Measurements from ENCODE around the gene C14orf180.

Gene C14orf180

GRCh38 chr14:104581521-104581920 lies 2.0 kb downstream of the C14orf180 start:
- DNase-seq: no peak

DNA sequence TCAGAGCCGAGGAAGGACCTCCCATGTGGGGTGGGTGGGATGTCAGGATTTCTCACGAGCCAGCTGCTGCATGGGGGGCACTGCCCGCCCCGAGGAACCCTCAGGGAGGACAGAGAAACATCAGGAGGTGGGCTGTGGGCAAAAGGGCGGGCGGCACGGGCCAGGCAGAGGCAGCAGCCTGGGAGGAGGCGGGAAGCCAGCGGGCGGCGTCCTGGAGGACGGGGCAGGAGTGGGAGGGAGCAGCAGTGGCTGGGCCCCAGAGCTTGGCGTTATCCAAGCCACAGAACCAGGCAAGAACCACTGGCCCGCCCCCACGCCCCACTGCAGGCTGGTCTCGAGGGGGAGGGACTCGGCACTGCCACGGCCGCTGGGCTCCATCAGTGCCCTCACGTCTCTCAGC lies 2.4 kb downstream of the C14orf180 start:
- no peak for DNase-seq

- DNase-seq: no peak
Measured at GRCh38 chr14:104582662-104583061, 3.1 kb downstream of the C14orf180 start.

- DNase-seq: no peak
Measured at GRCh38 chr14:104583424-104584306, 4.1 kb downstream of the C14orf180 start.

DNA sequence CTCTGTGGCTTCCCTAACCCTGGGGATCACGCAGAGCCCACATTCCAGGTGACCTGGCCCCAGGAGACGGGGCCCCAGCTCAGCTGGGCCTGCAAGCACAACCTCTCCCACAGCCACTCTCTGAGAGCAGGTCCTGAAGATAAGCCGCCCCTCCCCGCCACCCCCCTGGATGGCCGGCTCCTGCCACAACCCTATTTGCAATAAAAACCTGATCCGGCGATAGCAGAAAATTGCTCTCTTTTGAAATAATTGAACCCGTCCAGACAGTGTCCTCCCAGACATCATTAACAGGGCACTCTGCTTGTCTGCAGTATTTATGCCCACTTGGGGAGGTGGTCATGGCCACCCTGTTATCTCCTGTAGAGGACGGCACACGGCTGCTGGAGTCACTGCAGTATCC lies 5.0 kb downstream of the C14orf180 start:
- no peak for DNase-seq

DNA sequence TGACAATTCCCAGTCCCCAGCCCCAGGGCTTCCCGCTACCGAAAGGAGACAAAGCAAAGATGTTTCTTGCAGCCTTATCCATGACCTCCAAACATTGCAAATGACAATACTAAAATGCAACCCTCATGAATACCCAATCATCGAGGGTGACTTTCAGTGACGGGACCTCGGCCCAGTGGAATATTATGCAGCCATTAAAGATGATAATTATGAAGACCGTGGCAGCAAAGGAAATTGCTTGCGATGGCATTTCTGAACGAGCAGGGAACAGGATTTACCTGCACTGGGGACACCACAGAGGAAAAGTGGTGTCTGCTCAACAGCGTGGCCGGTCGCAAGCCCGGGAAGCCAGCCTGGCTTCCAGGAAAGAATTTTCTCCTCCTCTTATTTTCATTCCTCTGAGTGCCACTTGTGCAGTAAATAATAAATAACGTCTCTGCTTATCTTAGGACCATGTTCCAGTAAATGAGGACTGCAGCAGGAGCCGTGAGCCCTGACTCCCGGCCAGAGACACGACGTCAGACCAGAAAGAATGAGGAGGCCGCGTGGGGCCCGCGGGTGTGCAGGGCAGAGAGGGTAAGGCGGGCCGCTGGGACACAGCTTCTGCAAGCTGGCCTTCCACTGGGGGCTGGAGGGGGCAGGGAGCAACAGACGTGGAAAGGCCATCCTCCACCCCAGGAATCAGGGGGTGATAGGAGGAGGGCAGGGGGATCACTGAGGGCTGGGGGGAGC lies 6.6 kb downstream of the C14orf180 start:
- DNase-seq: no peak

GRCh38 chr14:104586832-104587620 lies 7.5 kb downstream of the C14orf180 start:
- no peak for DNase-seq

- no peak for DNase-seq
Measured at GRCh38 chr14:104587641-104588040, 8.1 kb downstream of the C14orf180 start.

GRCh38 chr14:104588066-104588857 lies 8.7 kb downstream of the C14orf180 start:
- no peak for DNase-seq

DNA sequence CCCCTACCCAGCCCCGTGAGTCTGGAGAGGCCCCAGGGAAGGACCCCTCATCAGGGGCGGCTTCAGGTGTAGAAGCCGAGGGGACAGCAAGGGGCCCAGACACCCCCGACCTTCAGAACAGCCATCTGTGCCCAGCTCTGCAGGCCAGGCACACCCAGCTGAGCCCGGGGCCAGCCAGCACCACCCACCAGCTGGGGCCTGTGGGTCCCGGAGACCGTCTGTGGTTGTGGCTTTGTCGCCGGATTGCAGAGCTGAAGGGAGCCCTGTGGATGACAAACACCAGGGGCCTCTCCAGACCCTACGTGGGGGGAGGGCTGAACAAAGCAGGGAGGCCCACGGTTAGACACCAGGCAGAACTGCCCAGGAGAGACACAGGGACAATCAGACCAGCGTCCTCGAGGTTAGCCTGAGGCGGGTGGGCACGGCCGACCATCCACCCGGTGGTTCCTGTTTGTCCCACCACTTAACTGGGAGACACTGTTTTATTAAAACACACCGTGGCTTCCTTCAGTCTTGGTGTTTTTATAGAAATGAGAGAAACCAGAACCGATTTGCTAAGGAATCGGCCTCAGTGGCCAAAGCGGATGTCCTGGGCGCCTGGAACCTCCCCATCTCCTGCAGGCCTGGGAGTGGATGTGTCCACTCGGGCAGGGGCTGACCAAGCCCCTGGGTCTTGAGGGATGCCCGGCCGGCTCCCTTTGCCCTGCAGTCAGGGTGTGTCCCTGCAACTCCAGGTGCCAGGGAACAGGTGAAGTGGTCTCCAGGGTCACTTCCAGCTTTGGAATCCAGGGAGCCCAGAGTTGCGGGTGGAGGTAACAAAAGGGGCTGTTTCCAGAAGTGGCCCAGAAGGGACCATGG lies 10.0 kb downstream of the C14orf180 start:
- DNase-seq: no peak

GRCh38 chr14:104590240-104590965 lies 10.8 kb downstream of the C14orf180 start:
- no peak for DNase-seq

DNA sequence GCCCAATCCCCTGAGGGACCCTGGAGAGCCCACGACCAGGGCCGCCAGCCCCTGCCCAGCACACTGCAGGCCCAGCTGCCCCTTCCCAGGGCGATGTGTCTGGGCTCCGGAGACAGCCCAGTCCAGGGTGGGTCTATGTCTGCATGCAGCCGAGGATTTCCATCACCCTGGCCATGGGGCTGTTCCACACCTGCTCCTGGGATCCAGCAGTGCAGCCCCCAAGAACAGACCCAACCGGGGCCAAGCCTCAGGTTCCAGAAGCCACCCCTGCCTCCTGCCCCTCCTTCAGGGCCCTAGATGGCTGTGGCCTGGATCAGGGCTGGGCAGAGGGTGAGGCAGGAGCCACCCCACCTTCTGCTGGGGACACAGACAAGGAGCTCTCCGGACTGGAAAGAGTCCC lies 11.5 kb downstream of the C14orf180 start:
- DNase-seq: no peak

DNA sequence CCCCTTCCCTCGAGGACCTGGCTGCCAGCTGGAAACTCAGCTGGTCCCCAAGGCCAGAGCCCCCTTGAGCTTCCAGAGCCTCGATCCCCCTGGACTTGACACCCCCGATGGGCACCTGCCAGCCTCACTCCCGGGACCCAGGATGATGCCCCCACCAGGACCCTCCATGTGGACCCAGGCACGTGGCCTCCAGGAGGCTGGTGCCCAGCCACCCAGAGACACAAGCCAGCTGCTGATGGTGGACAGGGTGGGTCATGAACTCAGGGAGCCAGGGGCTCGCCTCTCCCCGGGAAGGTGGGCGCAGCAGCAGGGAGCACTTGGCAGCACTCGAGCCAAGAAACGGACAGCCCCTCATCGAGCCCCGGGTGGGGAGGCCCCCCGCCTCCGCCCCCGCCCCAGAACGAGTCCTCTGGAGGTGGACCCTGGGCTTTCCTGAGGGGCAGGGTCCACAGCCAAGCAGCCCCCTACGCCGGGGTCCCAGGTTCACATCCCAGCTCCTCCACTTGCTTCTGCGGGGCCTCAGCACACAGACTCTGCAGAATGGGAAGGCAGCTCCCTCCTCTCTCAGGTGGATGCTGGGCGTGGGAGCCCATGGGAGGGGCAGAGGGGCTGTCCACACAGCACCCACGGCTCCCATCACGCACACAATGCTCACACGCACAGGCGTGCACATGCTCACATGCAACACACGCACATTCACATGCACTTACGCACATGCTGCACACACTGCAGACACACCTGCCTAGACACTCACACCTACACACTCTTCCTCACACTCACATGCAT lies 12.1 kb downstream of the C14orf180 start:
- no peak for DNase-seq

DNA sequence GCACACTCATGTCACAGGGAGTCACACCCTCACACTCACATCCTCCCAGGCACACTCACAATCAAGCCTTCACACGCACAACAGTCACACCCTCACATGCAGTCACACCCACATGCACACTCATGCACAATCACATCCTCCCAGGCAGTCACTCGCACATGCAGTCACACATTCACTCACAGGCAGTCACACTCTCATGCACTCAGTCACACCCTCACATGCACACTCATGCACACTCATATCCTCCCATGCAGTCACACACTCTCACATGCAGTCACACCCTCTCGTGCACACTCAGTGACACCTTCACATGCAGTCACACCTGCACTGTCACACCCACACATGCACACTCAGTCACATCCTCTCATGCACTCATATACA lies 12.7 kb downstream of the C14orf180 start:
- no peak for DNase-seq

GRCh38 chr14:104592785-104593184 lies 13.2 kb downstream of the C14orf180 start:
- DNase-seq: no peak

- no peak for DNase-seq
Measured at GRCh38 chr14:104593241-104593701, 13.7 kb downstream of the C14orf180 start.

DNA sequence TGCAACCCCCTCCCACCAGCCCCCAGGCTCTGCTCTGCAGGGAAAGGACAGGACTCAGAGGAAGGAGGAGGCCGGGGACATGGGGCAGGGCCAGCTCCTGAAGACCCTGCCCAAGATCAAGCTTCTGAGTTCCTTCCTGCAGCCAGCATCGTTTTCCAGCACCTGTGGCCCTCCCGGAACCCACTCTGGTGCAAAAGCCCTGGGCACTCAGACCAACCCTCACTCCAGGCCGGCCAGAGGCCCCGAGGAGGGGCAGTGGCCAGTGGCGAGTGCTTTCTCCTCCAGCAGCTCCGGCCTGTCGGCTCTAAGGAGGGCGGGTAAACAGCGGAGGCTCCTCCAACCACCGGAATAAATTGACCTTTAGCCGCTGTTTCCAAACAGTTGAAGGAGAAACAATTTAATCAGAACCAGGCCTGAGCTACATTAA lies 14.2 kb downstream of the C14orf180 start:
- no peak for DNase-seq

GRCh38 chr14:104594310-104595046 lies 14.9 kb downstream of the C14orf180 start:
- no peak for DNase-seq

- DNase-seq: no peak
Measured at GRCh38 chr14:104595116-104595675, 15.6 kb downstream of the C14orf180 start.
